Measurements from ENCODE around the gene FAM76B. TPM values are rescaled to one million over a fixed set of nuclear protein-coding genes. Genes with fewer than 3 reads are reported as not detected.

Gene FAM76B
- total and polyA plus RNA-seq, 2 of the 13 experiments (the other 11 are each of a cell fraction or from before 2014, with no cell fraction given): 20.2 to 24.2 TPM

GRCh38 chr11:95789506-95790122, at the start of gene FAM76B (continued):
- TF ChIP-seq REXO4 (CRISPR knock-in tag; IDR thresholded peaks at IDR 0.05; ENCODE audit: borderline replicate concordance) (peak; percentile 89; the same call in 1 of the 2 replicates), ATF4 (CRISPR knock-in tag; IDR thresholded peaks at IDR 0.05) (peak in 1 of 2 experiments; percentile 66; a peak in 2 of 4 replicates), TRAFD1 (CRISPR knock-in tag; IDR thresholded peaks at IDR 0.05; ENCODE audit: borderline replicate concordance) (no peak), ATF7 (IDR thresholded peaks at IDR 0.05) (no peak), ATF7 (CRISPR knock-in tag; IDR thresholded peaks at IDR 0.05) (peak; percentile 41; the same call in 1 of the 2 replicates), HNRNPLL (IDR thresholded peaks at IDR 0.05; ENCODE audit: low read depth, low read length, poor library complexity, severe bottlenecking) (peak; percentile 76), ZNF605 (CRISPR knock-in tag; IDR thresholded peaks at IDR 0.05) (no peak; the same call in 1 of the 2 replicates), PBX2 (CRISPR knock-in tag; IDR thresholded peaks at IDR 0.05) (no peak), KDM6A (CRISPR knock-in tag; IDR thresholded peaks at IDR 0.05; ENCODE audit: low read depth) (no peak), ZNF3 (CRISPR knock-in tag; IDR thresholded peaks at IDR 0.05) (no peak), CREB1 (IDR thresholded peaks at IDR 0.05) (peak; percentile 93), CREB1 (CRISPR knock-in tag; IDR thresholded peaks at IDR 0.05) (no peak; the same call in 1 of the 2 replicates), ZMYM3 (CRISPR knock-in tag; IDR thresholded peaks at IDR 0.05) (0 out of 2 replicates have a peak, but pooled peaks have one; percentile 29), ZSCAN29 (CRISPR knock-in tag; conservative IDR thresholded peaks at IDR 0.05) (peak; percentile 87), ZBTB20 (CRISPR knock-in tag; IDR thresholded peaks at IDR 0.05; ENCODE audit: borderline replicate concordance, low read depth) (peak; percentile 20; the same call in 1 of the 2 replicates), NFE2 (CRISPR knock-in tag; IDR thresholded peaks at IDR 0.05) (no peak), ZNF773 (CRISPR knock-in tag; IDR thresholded peaks at IDR 0.05; ENCODE audit: borderline replicate concordance) (no peak), PBX3 (CRISPR knock-in tag; IDR thresholded peaks at IDR 0.05; ENCODE audit: borderline replicate concordance) (no peak), HOMEZ (CRISPR knock-in tag; IDR thresholded peaks at IDR 0.05; ENCODE audit: low read depth) (peak; percentile 93), ZNF281 (CRISPR knock-in tag; IDR thresholded peaks at IDR 0.05; ENCODE audit: borderline replicate concordance) (peak; percentile 92)
